ENCODE measurements around the gene ZNF74. TPM values are rescaled to one million over a fixed set of nuclear protein-coding genes. Genes with fewer than 3 reads are reported as not detected.

Gene ZNF74
- total RNA-seq, 1 experiment from 2014 or later = 34.3 TPM

- Histone ChIP-seq H3T11ph (ENCODE audit: low read length) (no peak overlapping the region), H3K23ac (ENCODE audit: insufficient read length, low read depth, low read length) (no peak overlapping the region), H3K4me2 (ENCODE audit: insufficient read depth, insufficient read length, low read length) (no peak overlapping the region), H4K91ac (ENCODE audit: insufficient read length, low read depth, low read length) (no peak overlapping the region), H3K27me3 (ENCODE audit: insufficient read depth, low read length) (no peaks in the 10 kb centered on the region; the same call in 1 of the 2 replicates), H4K5ac (ENCODE audit: insufficient read length, low read depth, low read length) (no peak overlapping the region), H3K9ac (ENCODE audit: extremely low read depth, insufficient read length, low read length) (no peak overlapping the region), H3K4me1 (ENCODE audit: insufficient read depth, low read length) (no peaks in the 10 kb centered on the region), H3K14ac (ENCODE audit: insufficient read depth, low read length) (no peak overlapping the region), H2BK120ac (ENCODE audit: low read depth, low read length, poor library complexity, severe bottlenecking) (no peak overlapping the region), H3K79me1 (ENCODE audit: insufficient read depth, low read depth, low read length, poor library complexity, severe bottlenecking) (no peaks in the 10 kb centered on the region), H3K4ac (ENCODE audit: low read depth, low read length) (no peak overlapping the region), H3K56ac (ENCODE audit: insufficient read length, low read depth, low read length) (no peak overlapping the region), H2BK15ac (ENCODE audit: low read depth, low read length) (no peak overlapping the region), H2AFZ (ENCODE audit: low read length) (no peak overlapping the region), H3K79me2 (ENCODE audit: insufficient read depth, low read length) (no peaks in the 10 kb centered on the region), H2BK20ac (ENCODE audit: low read depth, low read length, poor library complexity, severe bottlenecking) (no peak overlapping the region), H3K27ac (ENCODE audit: insufficient read length, low read depth, low read length) (no peak overlapping the region), H3K9me3 (ENCODE audit: control insufficient read depth, low read depth, low read length) (no peaks in the 10 kb centered on the region), H2BK5ac (ENCODE audit: insufficient read length, low read length) (no peak overlapping the region), H3K18ac (ENCODE audit: insufficient read length, low read depth, low read length) (no peak overlapping the region), H3K23me2 (ENCODE audit: insufficient read length, low read depth, low read length, poor library complexity, severe bottlenecking) (no peaks in the 10 kb centered on the region), H4K20me1 (ENCODE audit: control insufficient read depth, insufficient read depth, insufficient read length) (no peaks in the 10 kb centered on the region), H4K8ac (replicated peaks; ENCODE audit: insufficient read length, low read depth, low read length) (no peak overlapping the region), H2AK5ac (ENCODE audit: insufficient read length, low read length) (no peak overlapping the region), H2BK12ac (ENCODE audit: insufficient read length, low read depth, low read length) (no peak overlapping the region)
- peaks cover 16% of the 10 kb centered on the region for H3K27me3 Mint-ChIP-seq (ENCODE audit: low read depth)
- peak; percentile 96 for DNase-seq
- no peak for TF ChIP-seq CTCF (conservative IDR thresholded peaks at IDR 0.05)
- H3K4me3 Mint-ChIP-seq = no peak overlapping the region
- H3K27ac Mint-ChIP-seq = no peak overlapping the region
- peaks cover 0 to 22% (median 6%) of the 10 kb centered on the region in 3 experiments; a peak in 3 of 7 replicates for H3K36me3 Mint-ChIP-seq (ENCODE audit: insufficient read depth in 1 of 3, low read depth in 3 of 3)
- peaks cover 11 to 12% of the 10 kb centered on the region in 2 experiments for H3K4me1 Mint-ChIP-seq
- WGBS (ENCODE audit: extremely low coverage, insufficient read length, low lambda C conversion rate) = no CpG with 5 or more reads among the region's 59 CpGs
- no peaks in the 10 kb centered on the region for H3K9me3 Mint-ChIP-seq
Observed at GRCh38 chr22:20424932-20425565, 31.1 kb downstream of the ZNF74 start.

Data from H9 (cell line).